DND-41 (cell line): ENCODE results near the gene DENND5B.

Experiments
- CTCF ChIP-seq: IDR thresholded peaks from 2 replicates; pipeline ENCODE4 v1.5.1; 2012; ENCODE audit warnings: borderline replicate concordance, low read length, moderate library complexity, mild to moderate bottlenecking; ENCODE audit not compliant: poor library complexity, severe bottlenecking; ENCODE audit errors: extremely low read depth
- EZH2 ChIP-seq: IDR thresholded peaks from 3 replicates; pipeline ENCODE4 v1.6.1; 2012; ENCODE audit warnings: borderline replicate concordance, low read depth, mild to moderate bottlenecking, moderate library complexity, low read length, inconsistent platforms; ENCODE audit not compliant: severe bottlenecking

- no peak for TF ChIP-seq EZH2
- TF ChIP-seq CTCF, result no peak
Measured at GRCh38 chr12:31481415-31481814, 109.5 kb downstream of the DENND5B start.
